HEK293 (cell line): Measurements from ENCODE around the gene PBRM1.

ENCODE experiments used
- BCL11A ChIP-seq: fragments of 450-650 bp; formaldehyde crosslinking; IDR thresholded peaks from 2 replicates; pipeline ENCODE4 v1.5.1; 2016; ENCODE audit warnings: low read depth, missing biosample characterization, missing genetic modification characterization
- EGR2 ChIP-seq: fragments of 450-650 bp; formaldehyde crosslinking; IDR thresholded peaks from 2 replicates; pipeline ENCODE4 v1.5.1; 2016; ENCODE audit warnings: low read depth, missing biosample characterization, missing genetic modification characterization
- FEZF1 ChIP-seq: fragments of 450-650 bp; formaldehyde crosslinking; IDR thresholded peaks from 2 replicates; pipeline ENCODE4 v1.5.1; 2016; ENCODE audit warnings: missing biosample characterization, missing genetic modification characterization
- GLI2 ChIP-seq: fragments of 450-650 bp; formaldehyde crosslinking; IDR thresholded peaks from 2 replicates; pipeline ENCODE4; 2017; ENCODE audit warnings: missing biosample characterization, missing genetic modification characterization, low read depth, borderline replicate concordance
- HIC1 ChIP-seq: fragments of 450-650 bp; formaldehyde crosslinking; IDR thresholded peaks from 2 replicates; pipeline ENCODE4 v1.5.1; 2016; ENCODE audit warnings: missing biosample characterization, missing genetic modification characterization
- IKZF3 ChIP-seq: fragments of 450-650 bp; IDR thresholded peaks from 2 replicates; pipeline ENCODE4 v1.5.0; 2018; ENCODE audit warnings: missing biosample characterization, mild to moderate bottlenecking, missing genetic modification characterization, moderate library complexity
- KLF8 ChIP-seq: fragments of 450-650 bp; formaldehyde crosslinking; IDR thresholded peaks from 2 replicates; pipeline ENCODE4 v1.5.1; 2016; ENCODE audit warnings: missing biosample characterization, missing genetic modification characterization
- OSR2 ChIP-seq: fragments of 450-650 bp; formaldehyde crosslinking; IDR thresholded peaks from 2 replicates; pipeline ENCODE4 v1.5.1; 2016; ENCODE audit warnings: missing biosample characterization, missing genetic modification characterization
- PATZ1 ChIP-seq: fragments of 450-650 bp; formaldehyde crosslinking; IDR thresholded peaks from 2 replicates; pipeline ENCODE4 v1.5.1; 2016; ENCODE audit warnings: missing biosample characterization, missing genetic modification characterization
- PRDM4 ChIP-seq: fragments of 450-650 bp; formaldehyde crosslinking; IDR thresholded peaks from 2 replicates; pipeline ENCODE4 v1.5.1; 2017; ENCODE audit warnings: missing biosample characterization, missing genetic modification characterization
- SCRT2 ChIP-seq: fragments of 450-650 bp; formaldehyde crosslinking; IDR thresholded peaks from 2 replicates; pipeline ENCODE4 v1.5.1; 2016; ENCODE audit warnings: missing biosample characterization, missing genetic modification characterization
- SP2 ChIP-seq: fragments of 450-650 bp; formaldehyde crosslinking; IDR thresholded peaks from 2 replicates; pipeline ENCODE4 v1.5.1; 2016; ENCODE audit warnings: missing biosample characterization, missing genetic modification characterization
- ZBTB6 ChIP-seq: fragments of 450-650 bp; formaldehyde crosslinking; IDR thresholded peaks from 2 replicates; pipeline ENCODE4 v1.5.1; 2017; ENCODE audit warnings: missing biosample characterization, missing genetic modification characterization
- ZFP69B ChIP-seq: fragments of 450-650 bp; formaldehyde crosslinking; IDR thresholded peaks from 2 replicates; pipeline ENCODE4 v1.5.1; 2016; ENCODE audit warnings: missing biosample characterization, missing genetic modification characterization
- ZIC2 ChIP-seq: fragments of 450-650 bp; formaldehyde crosslinking; IDR thresholded peaks from 2 replicates; pipeline ENCODE4 v1.5.1; 2016; ENCODE audit warnings: missing biosample characterization, missing genetic modification characterization
- ZNF138 ChIP-seq: fragments of 450-650 bp; formaldehyde crosslinking; IDR thresholded peaks from 2 replicates; pipeline ENCODE4 v1.5.1; 2016; ENCODE audit warnings: missing biosample characterization, missing genetic modification characterization, borderline replicate concordance
- ZNF266 ChIP-seq: fragments of 450-650 bp; formaldehyde crosslinking; IDR thresholded peaks from 2 replicates; pipeline ENCODE4 v1.5.1; 2016; ENCODE audit warnings: missing biosample characterization, missing genetic modification characterization, low read depth
- ZNF280D ChIP-seq: fragments of 450-650 bp; formaldehyde crosslinking; IDR thresholded peaks from 2 replicates; pipeline ENCODE4 v1.5.1; 2016; ENCODE audit warnings: missing biosample characterization, missing genetic modification characterization
- ZNF324 ChIP-seq: fragments of 450-650 bp; formaldehyde crosslinking; IDR thresholded peaks from 2 replicates; pipeline ENCODE4 v1.5.1; 2016; ENCODE audit warnings: missing biosample characterization, missing genetic modification characterization
- ZNF335 ChIP-seq: fragments of 450-650 bp; formaldehyde crosslinking; conservative IDR thresholded peaks from 2 replicates; pipeline ENCODE4 v1.5.1; 2016; ENCODE audit warnings: missing biosample characterization, missing genetic modification characterization
- ZNF350 ChIP-seq: fragments of 450-650 bp; formaldehyde crosslinking; IDR thresholded peaks from 2 replicates; pipeline ENCODE4 v1.5.0; 2017; ENCODE audit warnings: missing biosample characterization, mild to moderate bottlenecking, missing genetic modification characterization
- ZNF366 ChIP-seq: fragments of 450-650 bp; formaldehyde crosslinking; conservative IDR thresholded peaks from 2 replicates; pipeline ENCODE4 v1.5.1; 2016; ENCODE audit warnings: missing biosample characterization, missing genetic modification characterization
- ZNF394 ChIP-seq: fragments of 450-650 bp; formaldehyde crosslinking; IDR thresholded peaks from 2 replicates; pipeline ENCODE4 v1.5.1; 2016; ENCODE audit warnings: missing biosample characterization, missing genetic modification characterization, mild to moderate bottlenecking, moderate library complexity, borderline replicate concordance
- ZNF560 ChIP-seq: fragments of 450-650 bp; formaldehyde crosslinking; IDR thresholded peaks from 2 replicates; pipeline ENCODE4 v1.5.1; 2017; ENCODE audit warnings: missing biosample characterization, missing genetic modification characterization, borderline replicate concordance
- ZNF580 ChIP-seq: fragments of 450-650 bp; formaldehyde crosslinking; IDR thresholded peaks from 2 replicates; pipeline ENCODE4 v1.5.1; 2016; ENCODE audit warnings: missing biosample characterization, missing genetic modification characterization
- ZNF677 ChIP-seq: fragments of 450-650 bp; IDR thresholded peaks from 2 replicates; pipeline ENCODE4 v1.5.0; 2018; ENCODE audit warnings: missing biosample characterization, mild to moderate bottlenecking, missing genetic modification characterization, moderate library complexity
- ZNF776 ChIP-seq: fragments of 450-650 bp; formaldehyde crosslinking; IDR thresholded peaks from 2 replicates; pipeline ENCODE4 v1.5.0; 2017; ENCODE audit warnings: missing biosample characterization, missing genetic modification characterization, borderline replicate concordance
- ZNF843 ChIP-seq: fragments of 450-650 bp; formaldehyde crosslinking; IDR thresholded peaks from 2 replicates; pipeline ENCODE4 v1.5.1; 2016; ENCODE audit warnings: missing biosample characterization, missing genetic modification characterization
- ZXDB ChIP-seq: fragments of 450-650 bp; formaldehyde crosslinking; IDR thresholded peaks from 2 replicates; pipeline ENCODE4 v1.5.1; 2016; ENCODE audit warnings: missing biosample characterization, missing genetic modification characterization

Gene PBRM1

GRCh38 chr3:52636673-52637072, 49.0 kb downstream of the PBRM1 start (continued):
- no peak for TF ChIP-seq HIC1
- no peak for TF ChIP-seq ZNF280D (tag by site-specific recombination)
- peak; percentile 33; the same call in 1 of the 2 replicates for TF ChIP-seq ZXDB
- no peak for TF ChIP-seq SCRT2 (tag by site-specific recombination)
- TF ChIP-seq IKZF3 (tag by site-specific recombination): peak; percentile 63; the same call in 1 of the 2 replicates
- TF ChIP-seq ZNF138 (tag by site-specific recombination): no peak
- 0 out of 2 replicates have a peak, but pooled peaks have one; percentile 12 for TF ChIP-seq ZNF335
- TF ChIP-seq ZNF580 (tag by site-specific recombination): no peak
- TF ChIP-seq ZNF776 (tag by site-specific recombination): no peak
- peak; percentile 72 for TF ChIP-seq FEZF1
- peak; percentile 52 for TF ChIP-seq ZNF366 (tag by site-specific recombination)
- TF ChIP-seq BCL11A (tag by site-specific recombination): peak; percentile 78
- TF ChIP-seq ZNF394 (tag by site-specific recombination): no peak
- TF ChIP-seq ZNF843 (tag by site-specific recombination): peak; percentile 80
- no peak for TF ChIP-seq ZNF350 (tag by site-specific recombination)
- TF ChIP-seq ZBTB6 (tag by site-specific recombination): no peak
- no peak for TF ChIP-seq ZNF560 (tag by site-specific recombination)
- 0 out of 2 replicates have a peak, but pooled peaks have one; percentile 27 for TF ChIP-seq PATZ1 (tag by site-specific recombination)
- TF ChIP-seq SP2: peak; percentile 22; the same call in 1 of the 2 replicates
- TF ChIP-seq ZNF677 (tag by site-specific recombination): no peak
- TF ChIP-seq ZNF266 (tag by site-specific recombination): no peak
- TF ChIP-seq PRDM4: 0 out of 2 replicates have a peak, but pooled peaks have one; percentile 24
- peak; percentile 63; the same call in 1 of the 2 replicates for TF ChIP-seq ZFP69B
- no peak for TF ChIP-seq ZIC2 (tag by site-specific recombination)
- TF ChIP-seq KLF8 (tag by site-specific recombination): peak; percentile 73
- TF ChIP-seq OSR2: peak; percentile 89
- no peak for TF ChIP-seq ZNF324 (tag by site-specific recombination)
- no peak for TF ChIP-seq EGR2 (tag by site-specific recombination)
- peak; percentile 72; the same call in 1 of the 2 replicates for TF ChIP-seq GLI2
